K562 (cell line): ENCODE results near the gene C6orf89. TPM values are rescaled to one million over a fixed set of nuclear protein-coding genes. Genes with fewer than 3 reads are reported as not detected.
A peak's percentile ranks its signal among the peaks of the same experiment; 100 is the strongest.

Experiments
- BRD4 ChIP-seq: fragments of 200-600 bp; sonication (generic); IDR thresholded peaks from 2 replicates; pipeline ENCODE4 v1.6.1; 2017; ENCODE audit warnings: inconsistent platforms
- CBFA2T3 ChIP-seq: fragments of 450-650 bp; IDR thresholded peaks from 2 replicates; pipeline ENCODE4 v1.6.1; 2017
- CTCF ChIP-seq, 3 experiments: IDR thresholded peaks in 2 of 3; conservative IDR thresholded peaks in 1 of 3; 2 replicates each; pipeline ENCODE4 v1.5.1; 2011 to 2012; ENCODE audit warnings: low read length in 3 of 3, mild to moderate bottlenecking in 3 of 3, control low read depth in 2 of 3, improper control_type of control experiment in 1 of 3, inconsistent platforms in 1 of 3, low read depth in 1 of 3, mixed read lengths in 1 of 3, moderate library complexity in 1 of 3; ENCODE audit not compliant: insufficient read depth in 2 of 3
- MBD1 ChIP-seq: fragments of 250-450 bp; sonication (Bioruptor Pico); IDR thresholded peaks from 2 replicates; pipeline ENCODE4 v1.8.0; 2022; ENCODE audit warnings: inconsistent platforms
- MYC ChIP-seq, 2 experiments: fragments of 250-450 bp in 1 of 2; sonication (Bioruptor Pico) in 1 of 2; IDR thresholded peaks; 2 replicates each; pipeline versions ENCODE4 v1.5.1 to v1.6.1; 2012 to 2021; ENCODE audit warnings: low read depth in 2 of 2, borderline replicate concordance in 1 of 2, improper control_type of control experiment in 1 of 2, low read length in 1 of 2, mild to moderate bottlenecking in 1 of 2, moderate library complexity in 1 of 2
- NONO ChIP-seq, 2 experiments: fragments of 200-400 bp in 1 of 2; fragments of 450-650 bp in 1 of 2; formaldehyde crosslinking in 1 of 2; IDR thresholded peaks; 2 replicates each; pipeline ENCODE4 v1.6.1; 2017; ENCODE audit warnings: low read depth in 2 of 2, mild to moderate bottlenecking in 2 of 2, moderate library complexity in 2 of 2, low read length in 1 of 2
- SMARCE1 ChIP-seq: fragments of 450-650 bp; IDR thresholded peaks from 2 replicates; pipeline ENCODE4 v1.7.1; 2016; ENCODE audit warnings: mild to moderate bottlenecking
- XRCC3 ChIP-seq: fragments of 450-650 bp; IDR thresholded peaks from 2 replicates; pipeline ENCODE4 v1.6.1; 2017; ENCODE audit warnings: mild to moderate bottlenecking, moderate library complexity
- ZBTB8A ChIP-seq: fragments of 450-650 bp; IDR thresholded peaks from 2 replicates; pipeline ENCODE4 v1.6.1; 2018; ENCODE audit warnings: mild to moderate bottlenecking, moderate library complexity; ENCODE audit not compliant: partially characterized antibody
- ZFP30 ChIP-seq: fragments of 250-450 bp; sonication (Bioruptor Pico); IDR thresholded peaks from 2 replicates; pipeline ENCODE4 v1.8.0; 2022; ENCODE audit warnings: moderate library complexity, mild to moderate bottlenecking, inconsistent platforms, borderline replicate concordance
- ZNF707 ChIP-seq: fragments of 250-450 bp; sonication (Bioruptor Pico); conservative IDR thresholded peaks from 2 replicates; pipeline ENCODE4 v1.8.0; 2022; ENCODE audit warnings: inconsistent platforms, mild to moderate bottlenecking, moderate library complexity
- polyA plus RNA-seq, 8 experiments: library from polyadenylated mRNA; depleted of rRNA in 4 of 8; stranded (reverse) in 5 of 8; unstranded in 3 of 8; fragments of >200 nt; fragmentation: Nextera tagmentation in 2 of 8; fragmentation: Illumina TruSeq in 1 of 8; extraction: Ambion mirVana in 2 of 8; extraction: Trizol in 1 of 8; gene quantifications; 2 replicates each; pipeline versions ENCODE4 v1.2.1 to v1.2.3, GENCODE V29; 2011 to 2014; ENCODE audit warnings: inconsistent platforms in 1 of 8, missing spikeins in 1 of 8
- total RNA-seq, 7 experiments: library from RNA; depleted of rRNA in 6 of 7; stranded (reverse); fragments of >200 nt in 6 of 7; fragmentation: Illumina TruSeq in 2 of 7; extraction: Trizol in 2 of 7; gene quantifications; 2 replicates each; pipeline versions ENCODE4 v1.2.1 to v1.2.3, GENCODE V29; 2011 to 2021; ENCODE audit warnings: low replicate concordance in 1 of 7
- TF ChIP-seq, protein P1 (sequence below): fragments of 250-450 bp; sonication (Bioruptor Pico); IDR thresholded peaks from 2 replicates; pipeline ENCODE4 v1.4.0; 2020; ENCODE audit warnings: mild to moderate bottlenecking, moderate library complexity, borderline replicate concordance
- TF ChIP-seq, protein P2 (sequence below): fragments of 150-350 bp; IDR thresholded peaks from 2 replicates; pipeline ENCODE4 v1.6.1; 2014; ENCODE audit warnings: low read depth, mild to moderate bottlenecking, low read length, borderline replicate concordance

C6orf89 gene
- total and polyA plus RNA-seq, 9 of the 15 experiments (the other 6 are each of a cell fraction or from before 2014, with no cell fraction given): 35.2 to 111 (median 58.5) TPM

- no peak for TF ChIP-seq ZFP30 (CRISPR knock-in tag)
- no peak for TF ChIP-seq ZBTB8A
- peak in 1 of 2 experiments; percentile 90; a peak in 2 of 4 replicates for TF ChIP-seq NONO (IDR thresholded peaks at IDR 0.05; ENCODE audit: low read depth in 2 of 2, low read length in 1 of 2)
- peak; percentile 5 to 61 (median 41); a peak in 5 of 6 replicates for TF ChIP-seq CTCF (IDR thresholded peaks at IDR 0.05 in 2 of 3, conservative IDR thresholded peaks at IDR 0.05 in 1 of 3; ENCODE audit: insufficient read depth in 2 of 3, low read depth in 1 of 3, low read length in 3 of 3)
- no peak for TF ChIP-seq CBFA2T3
- no peak for TF ChIP-seq XRCC3
- TF ChIP-seq ZNF707: no peak
- TF ChIP-seq, protein P1, sequence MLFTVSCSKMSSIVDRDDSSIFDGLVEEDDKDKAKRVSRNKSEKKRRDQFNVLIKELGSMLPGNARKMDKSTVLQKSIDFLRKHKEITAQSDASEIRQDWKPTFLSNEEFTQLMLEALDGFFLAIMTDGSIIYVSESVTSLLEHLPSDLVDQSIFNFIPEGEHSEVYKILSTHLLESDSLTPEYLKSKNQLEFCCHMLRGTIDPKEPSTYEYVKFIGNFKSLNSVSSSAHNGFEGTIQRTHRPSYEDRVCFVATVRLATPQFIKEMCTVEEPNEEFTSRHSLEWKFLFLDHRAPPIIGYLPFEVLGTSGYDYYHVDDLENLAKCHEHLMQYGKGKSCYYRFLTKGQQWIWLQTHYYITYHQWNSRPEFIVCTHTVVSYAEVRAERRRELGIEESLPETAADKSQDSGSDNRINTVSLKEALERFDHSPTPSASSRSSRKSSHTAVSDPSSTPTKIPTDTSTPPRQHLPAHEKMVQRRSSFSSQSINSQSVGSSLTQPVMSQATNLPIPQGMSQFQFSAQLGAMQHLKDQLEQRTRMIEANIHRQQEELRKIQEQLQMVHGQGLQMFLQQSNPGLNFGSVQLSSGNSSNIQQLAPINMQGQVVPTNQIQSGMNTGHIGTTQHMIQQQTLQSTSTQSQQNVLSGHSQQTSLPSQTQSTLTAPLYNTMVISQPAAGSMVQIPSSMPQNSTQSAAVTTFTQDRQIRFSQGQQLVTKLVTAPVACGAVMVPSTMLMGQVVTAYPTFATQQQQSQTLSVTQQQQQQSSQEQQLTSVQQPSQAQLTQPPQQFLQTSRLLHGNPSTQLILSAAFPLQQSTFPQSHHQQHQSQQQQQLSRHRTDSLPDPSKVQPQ (CRISPR knock-in tag): no peak
- TF ChIP-seq MYC (IDR thresholded peaks at IDR 0.05; ENCODE audit: low read depth, low read length): peak; percentile 52; the same call in 1 of the 2 replicates
- no peak for TF ChIP-seq MYC (CRISPR knock-in tag; IDR thresholded peaks at IDR 0.05; ENCODE audit: borderline replicate concordance, low read depth)
- no peak for TF ChIP-seq BRD4
- no peak for TF ChIP-seq MBD1 (CRISPR knock-in tag)
- TF ChIP-seq, protein P2, sequence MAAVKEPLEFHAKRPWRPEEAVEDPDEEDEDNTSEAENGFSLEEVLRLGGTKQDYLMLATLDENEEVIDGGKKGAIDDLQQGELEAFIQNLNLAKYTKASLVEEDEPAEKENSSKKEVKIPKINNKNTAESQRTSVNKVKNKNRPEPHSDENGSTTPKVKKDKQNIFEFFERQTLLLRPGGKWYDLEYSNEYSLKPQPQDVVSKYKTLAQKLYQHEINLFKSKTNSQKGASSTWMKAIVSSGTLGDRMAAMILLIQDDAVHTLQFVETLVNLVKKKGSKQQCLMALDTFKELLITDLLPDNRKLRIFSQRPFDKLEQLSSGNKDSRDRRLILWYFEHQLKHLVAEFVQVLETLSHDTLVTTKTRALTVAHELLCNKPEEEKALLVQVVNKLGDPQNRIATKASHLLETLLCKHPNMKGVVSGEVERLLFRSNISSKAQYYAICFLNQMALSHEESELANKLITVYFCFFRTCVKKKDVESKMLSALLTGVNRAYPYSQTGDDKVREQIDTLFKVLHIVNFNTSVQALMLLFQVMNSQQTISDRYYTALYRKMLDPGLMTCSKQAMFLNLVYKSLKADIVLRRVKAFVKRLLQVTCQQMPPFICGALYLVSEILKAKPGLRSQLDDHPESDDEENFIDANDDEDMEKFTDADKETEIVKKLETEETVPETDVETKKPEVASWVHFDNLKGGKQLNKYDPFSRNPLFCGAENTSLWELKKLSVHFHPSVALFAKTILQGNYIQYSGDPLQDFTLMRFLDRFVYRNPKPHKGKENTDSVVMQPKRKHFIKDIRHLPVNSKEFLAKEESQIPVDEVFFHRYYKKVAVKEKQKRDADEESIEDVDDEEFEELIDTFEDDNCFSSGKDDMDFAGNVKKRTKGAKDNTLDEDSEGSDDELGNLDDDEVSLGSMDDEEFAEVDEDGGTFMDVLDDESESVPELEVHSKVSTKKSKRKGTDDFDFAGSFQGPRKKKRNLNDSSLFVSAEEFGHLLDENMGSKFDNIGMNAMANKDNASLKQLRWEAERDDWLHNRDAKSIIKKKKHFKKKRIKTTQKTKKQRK: no peak
- TF ChIP-seq SMARCE1: no peak
Measured at GRCh38 chr6:36839749-36840431, 45.9 kb upstream of the C6orf89 start (continued).
